ENCODE results near the gene MYORG.
A peak's percentile ranks its signal among the peaks of the same experiment; 100 is the strongest.

Gene MYORG

GRCh38 chr9:34332076-34332964 is 44.4 kb downstream of the MYORG start:
- DNase-seq: peak; percentile 16

GRCh38 chr9:34331196-34331595 is 45.5 kb downstream of the MYORG start:
- DNase-seq: no peak

GRCh38 chr9:34328987-34329832 is 47.5 kb downstream of the MYORG start, which contains the start of the genes KIF24 and NUDT2:
KIF24 (minus strand) TSS chr9:34329268; CDS start chr9:34311346, 17,922 bp downstream.
NUDT2 (plus strand) TSS chr9:34329569; CDS start chr9:34339040, 9,471 bp downstream.
- DNase-seq: peak; percentile 99

- DNase-seq: no peak
Measured at GRCh38 chr9:34328500-34328986, 48.2 kb downstream of the MYORG start.

GRCh38 chr9:34326690-34327089 is 50.0 kb downstream of the MYORG start:
- no peak for DNase-seq

GRCh38 chr9:34322899-34323591 is 53.7 kb downstream of the MYORG start:
- DNase-seq: no peak

- no peak for DNase-seq
Measured at GRCh38 chr9:34321451-34321850, 55.2 kb downstream of the MYORG start.

GRCh38 chr9:34318163-34318790 is 58.4 kb downstream of the MYORG start:
- DNase-seq: no peak

- no peak for DNase-seq
Measured at GRCh38 chr9:34317436-34317835, 59.3 kb downstream of the MYORG start.

Measured in NCI-H1436 (cell line).